Spleen (tissue), 7 donors: ENCODE data around the gene COL12A1.

Experiments
- CTCF ChIP-seq, 11 experiments: fragments of 200-600 bp in 7 of 11; fragments of 450-650 bp in 4 of 11; sonication (generic) in 4 of 11; IDR thresholded peaks in 8 of 11; conservative IDR thresholded peaks in 3 of 11; 1 replicate in 7 of 11; 2 replicates in 4 of 11; pipeline versions ENCODE4 v1.4.0 to v1.8.0; 2016 to 2021; ENCODE audit warnings: antibody characterized with exemption in 11 of 11, inconsistent platforms in 4 of 11, mild to moderate bottlenecking in 1 of 11
- POLR2A ChIP-seq, 3 donors: fragments of 450-650 bp; IDR thresholded peaks; one replicate each; pipeline ENCODE4 v1.5.1; 2017; ENCODE audit warnings: antibody characterized with exemption in 3 of 3, mild to moderate bottlenecking in 1 of 3
- POLR2AphosphoS5 ChIP-seq, 3 donors: sonication (generic); formaldehyde crosslinking; IDR thresholded peaks; one replicate each; pipeline ENCODE4 v1.5.1; 2017; ENCODE audit warnings: antibody characterized with exemption in 3 of 3
- donor health status: DM: no; HTN: no; CAD: no; lungs with moderate emphysema.
- donor health status: DM: no; HTN: no; CAD: no.
- donor health status: DM: no; HTN: no; CAD: no.

- no peak for TF ChIP-seq POLR2A (IDR thresholded peaks at IDR 0.05)
- no peak for TF ChIP-seq CTCF (IDR thresholded peaks at IDR 0.05 in 8 of 11, conservative IDR thresholded peaks at IDR 0.05 in 3 of 11)
- no peak for TF ChIP-seq POLR2AphosphoS5 (IDR thresholded peaks at IDR 0.05)
Measured at GRCh38 chr6:75170691-75171560, 34.9 kb downstream of the COL12A1 start.
